Sigmoid colon (tissue), 7 donors: ENCODE results near the gene VPS54. TPM values are rescaled to one million over a fixed set of nuclear protein-coding genes. Genes with fewer than 3 reads are reported as not detected.
"Not testable (repeated sequence)": the region's sequence is repeated elsewhere in the genome, so short reads cannot be mapped to it uniquely, and the experiment has no call there.

Experiments
- DNase-seq: peaks from one replicate; pipeline ENCODE4 v3.0.0-alpha.2; 2019
- H3K27ac ChIP-seq, 4 donors: fragments of 200-600 bp; sonication (generic); one replicate each; pipeline ENCODE4 v1.5.1; 2016 to 2019; ENCODE audit warnings: mild to moderate bottlenecking in 1 of 4
- H3K27me3 ChIP-seq, 3 donors: fragments of 200-600 bp; sonication (generic); one replicate each; pipeline ENCODE4 v1.5.1; 2019; ENCODE audit warnings: mild to moderate bottlenecking in 1 of 3
- H3K36me3 ChIP-seq, 4 donors: fragments of 200-600 bp; sonication (generic); one replicate each; pipeline ENCODE4 v1.5.1; 2016 to 2019
- H3K4me1 ChIP-seq, 4 donors: fragments of 200-600 bp; sonication (generic); one replicate each; pipeline ENCODE4 v1.5.1; 2017 to 2019
- H3K4me3 ChIP-seq, 4 donors: fragments of 200-600 bp; sonication (generic); one replicate each; pipeline ENCODE4 v1.5.1; 2017 to 2019; ENCODE audit warnings: mild to moderate bottlenecking in 2 of 4, moderate library complexity in 1 of 4
- H3K9me3 ChIP-seq, 4 donors: fragments of 200-600 bp in 3 of 4; sonication (generic) in 3 of 4; one replicate each; pipeline versions ENCODE4 v1.5.1 to v1.6.1; 2013 to 2019
- CTCF ChIP-seq, 4 experiments: fragments of 450-650 bp in 3 of 4; fragments of 200-600 bp in 1 of 4; IDR thresholded peaks; one replicate each; pipeline ENCODE4 v1.5.1; 2016 to 2019; ENCODE audit warnings: antibody characterized with exemption in 4 of 4, mild to moderate bottlenecking in 3 of 4, moderate library complexity in 2 of 4
- EP300 ChIP-seq, 4 donors: sonication (generic); formaldehyde crosslinking; IDR thresholded peaks; one replicate each; pipeline ENCODE4 v1.6.1; 2017; ENCODE audit warnings: antibody characterized with exemption in 4 of 4
- POLR2A ChIP-seq, 2 donors: fragments of 450-650 bp; IDR thresholded peaks; one replicate each; pipeline ENCODE4 v1.6.1; 2016; ENCODE audit warnings: antibody characterized with exemption in 2 of 2, mild to moderate bottlenecking in 2 of 2, moderate library complexity in 2 of 2
- POLR2AphosphoS5 ChIP-seq, 4 donors: sonication (generic); formaldehyde crosslinking; IDR thresholded peaks; one replicate each; pipeline ENCODE4 v1.6.1; 2017; ENCODE audit warnings: antibody characterized with exemption in 4 of 4
- WGBS, 2 donors: extraction: QIAGEN DNeasy Blood & Tissue Kit; methylation state at CpG; one replicate each; pipeline ENCODE4 v1.1.7; 2013; 5-methylcytosine and 5-hydroxymethylcytosine counted together
- intact Hi-C: fragments of 100-400 bp; cut with DNase I; formaldehyde crosslinking; loops from one replicate; pipeline ENCODE4 v1.15.1; 2023
- polyA plus RNA-seq, 3 donors: library from polyadenylated mRNA; stranded (reverse); fragments of 200-250 nt; gene quantifications; one replicate each; pipeline ENCODE4 v1.2.3, GENCODE V29; 2013
- total RNA-seq, 4 donors: library from RNA; depleted of rRNA; stranded (reverse); fragments of >200 nt; gene quantifications; one replicate each; pipeline ENCODE4 v1.1.0, GENCODE V29; 2016
- donor health status: healthy with polysubstance abuse.
- donor health status: Bipolar disorder and iron deficiency.
- donor health status: healthy.

VPS54 gene
- total and polyA plus RNA-seq, 7 donors, result 9.7 to 27.5 (median 24.9) TPM

- Histone ChIP-seq H3K27ac (no peak overlapping the region), H3K4me1 (peaks cover 0 to 8% (median 3%) of the 10 kb centered on the region in 4 donors), H3K4me3 (no peak overlapping the region), H3K27me3 (no peaks in the 10 kb centered on the region), H3K36me3 (peaks cover 0 to 50% (median 2%) of the 10 kb centered on the region in 4 donors), H3K9me3 (no peaks in the 10 kb centered on the region)
- intact Hi-C loops, result no loop called here
- DNase-seq, result no peak
- TF ChIP-seq EP300 (IDR thresholded peaks at IDR 0.05), result no peak
- no peak for TF ChIP-seq POLR2A (IDR thresholded peaks at IDR 0.05)
- TF ChIP-seq CTCF (IDR thresholded peaks at IDR 0.05), result no peak
- no peak for TF ChIP-seq POLR2AphosphoS5 (IDR thresholded peaks at IDR 0.05)
Observed at GRCh38 chr2:63980794-63981193, 38.4 kb downstream of the VPS54 start.

- H3K4me1 ChIP-seq, result no peaks in the 10 kb centered on the region
- 78 to 93% methylated on average over 5 of the region's 5 CpGs for WGBS, 2 donors
- H3K27me3 ChIP-seq, result no peaks in the 10 kb centered on the region
- intact Hi-C loops, result no loop called here
- no peaks in the 10 kb centered on the region for H3K9me3 ChIP-seq
- DNase-seq, result no peak
- no peak overlapping the region for H3K4me3 ChIP-seq
- TF ChIP-seq POLR2AphosphoS5 (IDR thresholded peaks at IDR 0.05) (no peak), CTCF (IDR thresholded peaks at IDR 0.05) (no peak), POLR2A (IDR thresholded peaks at IDR 0.05) (no peak)
- H3K27ac ChIP-seq, result no peak overlapping the region
- H3K36me3 ChIP-seq, result peaks cover 0 to 67% (median 4%) of the 10 kb centered on the region in 4 donors
Observed at GRCh38 chr2:63977904-63978303, 41.3 kb downstream of the VPS54 start.

- Histone ChIP-seq H3K36me3 (peaks cover 0 to 69% (median 7%) of the 10 kb centered on the region in 4 donors), H3K27me3 (no peaks in the 10 kb centered on the region), H3K27ac (no peak overlapping the region), H3K4me3 (no peak overlapping the region), H3K9me3 (no peaks in the 10 kb centered on the region), H3K4me1 (no peaks in the 10 kb centered on the region)
- TF ChIP-seq CTCF (IDR thresholded peaks at IDR 0.05), result no peak
- no peak for TF ChIP-seq EP300 (IDR thresholded peaks at IDR 0.05)
- no peak for TF ChIP-seq POLR2A (IDR thresholded peaks at IDR 0.05)
- no peak for TF ChIP-seq POLR2AphosphoS5 (IDR thresholded peaks at IDR 0.05)
- DNase-seq, result no peak
- WGBS, 2 donors, result 98 to 99% methylated on average over 7 of the region's 7 CpGs
- intact Hi-C loops, result no loop called here
Observed at GRCh38 chr2:63976125-63976510, 43.1 kb downstream of the VPS54 start.

GRCh38 chr2:63975437-63976124 lies 43.6 kb downstream of the VPS54 start:
- H3K27me3 ChIP-seq, result no peaks in the 10 kb centered on the region
- no peaks in the 10 kb centered on the region for H3K4me1 ChIP-seq
- 90 to 95% methylated on average over 15 of the region's 15 CpGs for WGBS, 2 donors
- no peak overlapping the region for H3K27ac ChIP-seq
- no peak for DNase-seq
- H3K36me3 ChIP-seq, result peaks cover 0 to 69% (median 8%) of the 10 kb centered on the region in 4 donors
- H3K9me3 ChIP-seq, result no peaks in the 10 kb centered on the region
- intact Hi-C loops, result no loop called here
- no peak overlapping the region for H3K4me3 ChIP-seq
- no peak for TF ChIP-seq POLR2AphosphoS5 (IDR thresholded peaks at IDR 0.05)

GRCh38 chr2:63975036-63975435 lies 44.2 kb downstream of the VPS54 start:
- H3K27ac ChIP-seq, H3K9me3 ChIP-seq, intact Hi-C loops, H3K4me3 ChIP-seq, DNase-seq, H3K27me3 ChIP-seq, H3K4me1 ChIP-seq: not testable (repeated sequence)
- WGBS, 2 donors, result 99 to 100% methylated on average over 2 of the region's 2 CpGs
- H3K36me3 ChIP-seq, result peaks cover 0 to 69% (median 8%) of the 10 kb centered on the region in 4 donors

GRCh38 chr2:63962186-63962585 lies 57.0 kb downstream of the VPS54 start:
- H3K27me3 ChIP-seq, result no peaks in the 10 kb centered on the region
- H3K27ac ChIP-seq, result no peak overlapping the region
- H3K4me3 ChIP-seq, result no peak overlapping the region
- H3K36me3 ChIP-seq, result peaks cover 0 to 60% (median 0%) of the 10 kb centered on the region in 4 donors
- DNase-seq, result no peak
- intact Hi-C loops, result no loop called here
- H3K4me1 ChIP-seq, result no peaks in the 10 kb centered on the region
- 74 to 79% methylated on average over 3 of the region's 3 CpGs for WGBS, 2 donors
- H3K9me3 ChIP-seq, result no peaks in the 10 kb centered on the region
- TF ChIP-seq CTCF (IDR thresholded peaks at IDR 0.05) (no peak), POLR2AphosphoS5 (IDR thresholded peaks at IDR 0.05) (no peak), POLR2A (IDR thresholded peaks at IDR 0.05) (no peak), EP300 (IDR thresholded peaks at IDR 0.05) (no peak)
